ENCODE measurements around the gene ELFN1. TPM values are rescaled to one million over a fixed set of nuclear protein-coding genes. Genes with fewer than 3 reads are reported as not detected.

Gene ELFN1
- total RNA-seq, 1 donor, result 12.7 TPM

GRCh38 chr7:1750541-1751021 is 80.5 kb downstream of the ELFN1 start:
- H3K79me2 ChIP-seq (ENCODE audit: insufficient read depth, low read length), result no peaks in the 10 kb centered on the region
- TF ChIP-seq, protein P1, sequence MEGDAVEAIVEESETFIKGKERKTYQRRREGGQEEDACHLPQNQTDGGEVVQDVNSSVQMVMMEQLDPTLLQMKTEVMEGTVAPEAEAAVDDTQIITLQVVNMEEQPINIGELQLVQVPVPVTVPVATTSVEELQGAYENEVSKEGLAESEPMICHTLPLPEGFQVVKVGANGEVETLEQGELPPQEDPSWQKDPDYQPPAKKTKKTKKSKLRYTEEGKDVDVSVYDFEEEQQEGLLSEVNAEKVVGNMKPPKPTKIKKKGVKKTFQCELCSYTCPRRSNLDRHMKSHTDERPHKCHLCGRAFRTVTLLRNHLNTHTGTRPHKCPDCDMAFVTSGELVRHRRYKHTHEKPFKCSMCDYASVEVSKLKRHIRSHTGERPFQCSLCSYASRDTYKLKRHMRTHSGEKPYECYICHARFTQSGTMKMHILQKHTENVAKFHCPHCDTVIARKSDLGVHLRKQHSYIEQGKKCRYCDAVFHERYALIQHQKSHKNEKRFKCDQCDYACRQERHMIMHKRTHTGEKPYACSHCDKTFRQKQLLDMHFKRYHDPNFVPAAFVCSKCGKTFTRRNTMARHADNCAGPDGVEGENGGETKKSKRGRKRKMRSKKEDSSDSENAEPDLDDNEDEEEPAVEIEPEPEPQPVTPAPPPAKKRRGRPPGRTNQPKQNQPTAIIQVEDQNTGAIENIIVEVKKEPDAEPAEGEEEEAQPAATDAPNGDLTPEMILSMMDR (IDR thresholded peaks at IDR 0.05; ENCODE audit: extremely low read depth, low read depth, low read length), result no peak
- H3K27ac ChIP-seq (ENCODE audit: low read depth, low read length), result no peak overlapping the region
- no peaks in the 10 kb centered on the region for H4K20me1 ChIP-seq (ENCODE audit: insufficient read depth, low read length)
- peaks cover 32% of the 10 kb centered on the region for H3K27me3 ChIP-seq (ENCODE audit: insufficient read depth, low read length)
- no peak overlapping the region for H2AFZ ChIP-seq (ENCODE audit: low read length)
- DNase-seq (ENCODE audit: insufficient read length, low spot score, missing footprints), result peak; percentile 80
- no peak overlapping the region for H3K4me3 ChIP-seq (ENCODE audit: insufficient read depth, low read length)
- H3K9me3 ChIP-seq (ENCODE audit: low read depth, low read length), result no peaks in the 10 kb centered on the region
- no peaks in the 10 kb centered on the region for H3K4me1 ChIP-seq (ENCODE audit: insufficient read depth, low read length)
- no peak overlapping the region for H3K4me2 ChIP-seq (ENCODE audit: insufficient read depth, low read length)
- H3K36me3 ChIP-seq (ENCODE audit: insufficient read depth, low read length), result no peaks in the 10 kb centered on the region

DNA sequence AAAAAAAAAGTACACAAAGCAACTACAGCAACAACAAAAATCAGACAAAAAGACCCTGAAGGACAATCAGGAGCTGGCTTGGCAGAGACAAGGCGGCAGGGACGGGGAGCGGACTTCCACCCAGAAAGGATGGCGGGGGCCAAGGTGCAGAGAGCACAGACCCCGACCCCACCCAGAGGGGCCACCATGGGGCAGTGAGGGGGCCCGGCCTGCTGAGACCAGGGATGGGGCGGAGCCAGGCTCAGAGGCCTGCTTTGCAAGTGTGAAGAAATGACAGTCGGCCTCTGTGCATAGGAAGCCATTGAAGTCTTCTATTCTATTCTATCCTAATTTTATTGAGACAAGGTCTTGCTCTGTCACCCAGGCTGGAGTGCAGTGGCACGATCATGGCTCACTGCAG is 82.0 kb downstream of the ELFN1 start:
- Histone ChIP-seq H3K27me3 (ENCODE audit: insufficient read depth, low read length) (peaks cover 45% of the 10 kb centered on the region), H3K36me3 (ENCODE audit: insufficient read depth, low read length) (no peaks in the 10 kb centered on the region), H2AFZ (ENCODE audit: low read length) (no peak overlapping the region), H3K9me3 (ENCODE audit: low read depth, low read length) (no peaks in the 10 kb centered on the region), H3K27ac (ENCODE audit: low read depth, low read length) (no peak overlapping the region), H3K4me3 (ENCODE audit: insufficient read depth, low read length) (no peak overlapping the region), H3K4me2 (ENCODE audit: insufficient read depth, low read length) (no peak overlapping the region), H3K4me1 (ENCODE audit: insufficient read depth, low read length) (no peaks in the 10 kb centered on the region), H3K79me2 (ENCODE audit: insufficient read depth, low read length) (no peaks in the 10 kb centered on the region), H4K20me1 (ENCODE audit: insufficient read depth, low read length) (no peaks in the 10 kb centered on the region)
- peak; percentile 58 for DNase-seq (ENCODE audit: insufficient read length, low spot score, missing footprints)
- TF ChIP-seq, protein P1 (IDR thresholded peaks at IDR 0.05; ENCODE audit: extremely low read depth, low read depth, low read length), result no peak

GRCh38 chr7:1752771-1753563 is 82.9 kb downstream of the ELFN1 start:
- H3K36me3 ChIP-seq (ENCODE audit: insufficient read depth, low read length), result no peaks in the 10 kb centered on the region
- H3K79me2 ChIP-seq (ENCODE audit: insufficient read depth, low read length), result no peaks in the 10 kb centered on the region
- TF ChIP-seq, protein P1 (IDR thresholded peaks at IDR 0.05; ENCODE audit: extremely low read depth, low read depth, low read length), result no peak
- no peaks in the 10 kb centered on the region for H3K4me1 ChIP-seq (ENCODE audit: insufficient read depth, low read length)
- H3K9me3 ChIP-seq (ENCODE audit: low read depth, low read length), result no peaks in the 10 kb centered on the region
- H2AFZ ChIP-seq (ENCODE audit: low read length), result no peak overlapping the region
- no peaks in the 10 kb centered on the region for H4K20me1 ChIP-seq (ENCODE audit: insufficient read depth, low read length)
- peak; percentile 10 for DNase-seq (ENCODE audit: insufficient read length, low spot score, missing footprints)
- H3K27ac ChIP-seq (ENCODE audit: low read depth, low read length), result no peak overlapping the region
- no peak overlapping the region for H3K4me3 ChIP-seq (ENCODE audit: insufficient read depth, low read length)
- H3K27me3 ChIP-seq (ENCODE audit: insufficient read depth, low read length), result peaks cover 45% of the 10 kb centered on the region
- no peak overlapping the region for H3K4me2 ChIP-seq (ENCODE audit: insufficient read depth, low read length)

DNA sequence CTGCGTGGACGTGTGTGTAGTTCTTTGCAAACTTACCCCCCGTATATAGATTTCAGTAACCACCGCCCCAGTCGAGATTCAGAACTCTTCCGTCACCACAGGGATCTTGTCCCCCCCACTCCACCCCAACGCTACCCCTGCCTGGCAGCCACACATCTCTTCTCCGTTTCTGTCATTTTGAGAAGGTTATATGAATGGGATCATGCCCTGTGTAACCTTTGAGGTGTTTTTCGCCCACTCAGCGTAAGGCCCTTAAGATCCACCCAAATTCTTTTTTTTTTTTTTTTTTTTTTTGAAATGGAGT is 83.4 kb downstream of the ELFN1 start:
- no peaks in the 10 kb centered on the region for H3K36me3 ChIP-seq (ENCODE audit: insufficient read depth, low read length)
- no peak overlapping the region for H2AFZ ChIP-seq (ENCODE audit: low read length)
- H3K9me3 ChIP-seq (ENCODE audit: low read depth, low read length), result no peaks in the 10 kb centered on the region
- H3K27me3 ChIP-seq (ENCODE audit: insufficient read depth, low read length), result peaks cover 39% of the 10 kb centered on the region
- DNase-seq (ENCODE audit: insufficient read length, low spot score, missing footprints), result peak; percentile 52
- TF ChIP-seq, protein P1 (IDR thresholded peaks at IDR 0.05; ENCODE audit: extremely low read depth, low read depth, low read length), result no peak
- no peaks in the 10 kb centered on the region for H3K79me2 ChIP-seq (ENCODE audit: insufficient read depth, low read length)
- H3K4me2 ChIP-seq (ENCODE audit: insufficient read depth, low read length), result no peak overlapping the region
- no peaks in the 10 kb centered on the region for H4K20me1 ChIP-seq (ENCODE audit: insufficient read depth, low read length)
- no peak overlapping the region for H3K27ac ChIP-seq (ENCODE audit: low read depth, low read length)
- no peaks in the 10 kb centered on the region for H3K4me1 ChIP-seq (ENCODE audit: insufficient read depth, low read length)
- H3K4me3 ChIP-seq (ENCODE audit: insufficient read depth, low read length), result no peak overlapping the region

All from osteoblast (primary cell).